HUES64 (cell line): ENCODE measurements around the gene KCNA10.

Experiments used
- H3K27ac ChIP-seq: 2 replicates; pipeline ENCODE4 v1.7.0; 2013; ENCODE audit warnings: low read depth, low read length, inconsistent platforms
- H3K27me3 ChIP-seq: 2 replicates; pipeline ENCODE4 v1.6.1; 2013; ENCODE audit warnings: mild to moderate bottlenecking, low read length; ENCODE audit not compliant: insufficient read depth
- H3K36me3 ChIP-seq: 2 replicates; pipeline ENCODE4 v1.6.1; 2013; ENCODE audit warnings: mild to moderate bottlenecking, low read length; ENCODE audit not compliant: insufficient read depth
- H3K4me1 ChIP-seq: 2 replicates; pipeline ENCODE4 v1.6.1; 2013; ENCODE audit warnings: mild to moderate bottlenecking, low read length, moderate library complexity; ENCODE audit not compliant: insufficient read depth
- H3K4me3 ChIP-seq: 2 replicates; pipeline ENCODE4 v1.5.1; 2013; ENCODE audit warnings: mild to moderate bottlenecking, low read length, moderate library complexity
- H3K9ac ChIP-seq: 2 replicates; pipeline ENCODE4 v1.6.1; 2013; ENCODE audit warnings: mild to moderate bottlenecking, low read depth, low read length
- H3K9me3 ChIP-seq: 2 replicates; pipeline ENCODE4 v1.6.1; 2013; ENCODE audit warnings: low read depth, low read length; ENCODE audit not compliant: insufficient read depth
- WGBS: fragments of 150-250, 120-280 bp; methylation state at CpG from one replicate; pipeline ENCODE4 v1.1.7; 2013; ENCODE audit warnings: missing lambda C conversion rate; 5-methylcytosine and 5-hydroxymethylcytosine counted together

KCNA10 gene

DNA sequence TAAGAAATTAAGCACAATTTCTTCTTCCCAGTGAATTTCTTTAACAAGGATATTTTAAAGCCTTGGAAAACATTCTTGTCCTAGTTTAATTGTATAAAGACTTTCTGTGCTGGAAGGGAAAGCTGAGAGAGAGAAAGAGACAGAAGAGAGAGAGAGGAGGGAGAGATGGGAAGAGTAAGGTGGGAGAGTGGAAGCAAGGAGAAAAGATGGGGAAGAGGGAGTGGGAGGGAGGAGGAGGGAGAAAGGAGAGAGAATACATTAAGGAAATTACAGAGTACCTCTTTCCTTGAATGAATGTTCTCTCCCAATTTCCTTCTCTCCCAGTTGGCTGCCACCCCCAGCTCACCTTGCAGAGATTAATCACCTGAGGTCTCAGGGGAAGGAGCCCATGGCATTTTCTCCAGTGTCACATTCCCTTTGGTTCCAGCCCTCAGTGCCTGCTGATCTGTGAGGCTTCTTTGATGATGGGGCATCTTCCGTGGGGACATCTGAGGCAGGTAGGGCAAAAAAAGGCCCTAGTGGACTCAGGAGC, 32.4 kb upstream of the KCNA10 start:
- WGBS = 88% methylated on average over 1 of the region's 1 CpG
- Histone ChIP-seq H3K27ac (no peak overlapping the region), H3K4me1 (peaks cover 5% of the 10 kb centered on the region), H3K9me3 (no peaks in the 10 kb centered on the region), H3K9ac (no peak overlapping the region), H3K27me3 (peaks cover 56% of the 10 kb centered on the region), H3K4me3 (no peak overlapping the region), H3K36me3 (no peaks in the 10 kb centered on the region)

DNA sequence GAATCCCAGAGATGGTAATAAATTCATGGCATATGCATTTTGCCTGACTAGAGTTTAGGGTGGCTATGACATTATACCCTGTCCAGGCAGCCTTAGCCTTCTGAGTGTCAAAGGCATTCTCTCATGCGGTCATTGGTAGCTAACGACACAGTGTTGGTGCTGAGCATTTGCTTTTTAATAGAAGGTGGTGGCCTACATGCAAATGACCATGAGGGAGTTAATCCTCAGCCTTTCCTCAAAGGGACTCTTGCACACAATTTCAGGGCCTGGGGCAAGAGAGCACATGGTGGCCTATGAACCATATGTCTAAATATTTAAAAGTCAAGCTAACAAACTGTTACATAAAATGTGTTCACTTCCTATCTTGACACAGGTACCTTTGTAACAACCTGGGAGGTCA, 30.9 kb upstream of the KCNA10 start:
- H3K27ac ChIP-seq = no peak overlapping the region
- no peak overlapping the region for H3K4me3 ChIP-seq
- no peak overlapping the region for H3K9ac ChIP-seq
- 68% methylated on average over 2 of the region's 2 CpGs for WGBS
- peaks cover 40% of the 10 kb centered on the region for H3K27me3 ChIP-seq
- H3K4me1 ChIP-seq = no peaks in the 10 kb centered on the region
- no peaks in the 10 kb centered on the region for H3K36me3 ChIP-seq
- H3K9me3 ChIP-seq = no peaks in the 10 kb centered on the region

GRCh38 chr1:110548381-110548780, 29.4 kb upstream of the KCNA10 start:
- Histone ChIP-seq H3K4me1 (no peaks in the 10 kb centered on the region), H3K27ac (no peak overlapping the region), H3K36me3 (no peaks in the 10 kb centered on the region), H3K4me3 (no peak overlapping the region), H3K9ac (no peak overlapping the region), H3K9me3 (no peaks in the 10 kb centered on the region), H3K27me3 (peaks cover 35% of the 10 kb centered on the region)
- WGBS = 49% methylated on average over 4 of the region's 4 CpGs

GRCh38 chr1:110547017-110547416, 28.0 kb upstream of the KCNA10 start:
- Histone ChIP-seq H3K4me1 (no peaks in the 10 kb centered on the region), H3K27me3 (peaks cover 22% of the 10 kb centered on the region), H3K36me3 (no peaks in the 10 kb centered on the region), H3K9ac (no peak overlapping the region), H3K27ac (no peak overlapping the region), H3K4me3 (no peak overlapping the region), H3K9me3 (no peaks in the 10 kb centered on the region)
- 63% methylated on average over 2 of the region's 2 CpGs for WGBS

DNA sequence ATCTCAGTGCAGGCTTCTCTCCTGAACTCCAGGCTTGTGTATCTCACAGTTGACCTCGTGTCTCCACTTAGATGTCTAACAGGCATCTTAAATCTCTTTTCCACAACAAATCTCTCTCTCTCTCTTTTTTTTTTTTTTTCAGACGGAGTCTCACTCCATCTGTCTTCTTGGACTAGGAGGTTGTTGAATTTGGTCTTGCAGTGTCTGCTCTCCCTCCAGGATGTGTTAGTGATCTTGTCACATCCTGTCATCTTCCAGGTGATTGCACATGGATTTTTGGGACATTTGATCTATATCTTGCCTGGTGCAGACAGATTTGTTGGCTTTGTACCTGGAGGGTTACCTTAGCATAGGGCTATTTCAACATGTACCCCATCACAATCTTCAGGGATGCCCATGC, 26.5 kb upstream of the KCNA10 start:
- Histone ChIP-seq H3K27me3 (peaks cover 11% of the 10 kb centered on the region; the same call in 1 of the 2 replicates), H3K27ac (no peak overlapping the region)
- WGBS = 92% methylated on average over 2 of the region's 2 CpGs

DNA sequence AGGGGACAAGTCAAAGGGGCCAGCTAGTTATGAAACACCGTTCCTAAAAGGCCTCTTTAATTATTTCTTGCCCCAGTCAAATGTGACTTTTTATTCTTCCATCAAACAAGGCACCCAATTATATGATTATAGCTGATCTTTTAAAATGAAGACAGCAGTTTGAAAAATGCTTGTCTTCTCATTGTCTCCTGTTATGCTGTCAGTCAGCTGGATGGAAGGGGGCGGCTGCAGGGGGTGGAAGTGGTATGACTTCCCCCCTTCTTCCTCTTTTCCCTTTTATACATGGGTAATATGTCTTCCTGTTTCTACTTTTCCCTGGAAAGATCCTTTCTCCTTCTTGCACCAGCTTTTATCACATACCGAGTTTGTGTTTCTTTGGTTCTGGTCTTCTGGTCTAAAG, 25.8 kb upstream of the KCNA10 start:
- Histone ChIP-seq H3K9me3 (no peaks in the 10 kb centered on the region), H3K27ac (no peak overlapping the region), H3K36me3 (no peaks in the 10 kb centered on the region), H3K4me1 (no peaks in the 10 kb centered on the region), H3K27me3 (peaks cover 11% of the 10 kb centered on the region; the same call in 1 of the 2 replicates), H3K4me3 (no peak overlapping the region), H3K9ac (no peak overlapping the region)
- WGBS = 77% methylated on average over 2 of the region's 3 CpGs

More for the DNA sequence above, 26.5 kb upstream of the KCNA10 start:
- Histone ChIP-seq H3K9ac (no peak overlapping the region), H3K36me3 (no peaks in the 10 kb centered on the region), H3K4me1 (no peaks in the 10 kb centered on the region), H3K4me3 (no peak overlapping the region), H3K9me3 (no peaks in the 10 kb centered on the region)

DNA sequence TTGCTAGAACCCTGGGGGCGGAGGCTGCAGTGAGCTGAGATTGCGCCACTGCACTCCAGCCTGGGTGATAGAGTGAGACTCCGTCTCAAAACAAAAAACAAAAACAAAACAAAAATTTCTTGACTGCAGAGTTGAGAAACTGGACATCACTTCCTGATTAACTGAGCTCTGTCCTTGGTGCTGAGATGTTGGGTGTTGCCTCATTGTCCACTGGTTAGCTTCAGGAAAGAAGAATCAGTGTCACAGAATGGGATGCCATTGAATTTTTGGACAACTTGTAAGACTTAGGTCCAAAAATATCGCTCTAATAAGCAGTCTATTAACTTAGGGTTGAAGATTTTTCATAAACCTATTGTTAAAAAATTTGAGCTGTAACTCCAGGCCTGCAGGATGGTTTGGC, 23.8 kb upstream of the KCNA10 start:
- no peak overlapping the region for H3K9ac ChIP-seq
- no peaks in the 10 kb centered on the region for H3K36me3 ChIP-seq
- no peaks in the 10 kb centered on the region for H3K9me3 ChIP-seq
- H3K4me1 ChIP-seq = no peaks in the 10 kb centered on the region
- no peak overlapping the region for H3K27ac ChIP-seq
- WGBS = 83% methylated on average over 3 of the region's 4 CpGs
- H3K4me3 ChIP-seq = no peak overlapping the region
- H3K27me3 ChIP-seq = peaks cover 11% of the 10 kb centered on the region; the same call in 1 of the 2 replicates

DNA sequence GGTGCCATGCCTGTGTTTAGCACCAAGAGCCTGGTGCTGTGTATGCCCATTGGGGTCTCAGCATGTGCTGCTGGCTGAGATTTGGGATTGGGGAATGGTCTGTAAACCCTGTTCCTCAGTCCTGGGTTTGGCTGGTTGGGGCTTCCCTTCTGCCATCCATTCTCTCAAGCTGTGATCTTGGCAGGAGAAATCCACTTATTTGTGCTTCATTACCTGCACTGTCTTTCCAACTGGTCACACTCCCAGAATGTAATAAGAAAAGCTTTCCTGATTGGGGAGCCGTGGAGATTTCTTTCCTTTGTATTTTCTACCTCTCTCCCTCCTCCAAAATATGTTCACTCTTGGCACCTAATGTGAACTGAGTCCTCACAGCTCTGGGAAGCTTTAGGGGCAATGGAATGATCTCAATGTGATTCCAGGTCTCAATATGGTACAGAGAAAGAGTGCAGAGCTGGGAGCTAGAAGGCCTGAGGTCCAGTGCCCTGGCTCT, 23.0 kb upstream of the KCNA10 start:
- no peaks in the 10 kb centered on the region for H3K9me3 ChIP-seq
- 79% methylated on average over 1 of the region's 1 CpG for WGBS
- no peak overlapping the region for H3K9ac ChIP-seq
- H3K27me3 ChIP-seq = peaks cover 11% of the 10 kb centered on the region; the same call in 1 of the 2 replicates
- no peak overlapping the region for H3K27ac ChIP-seq
- H3K4me1 ChIP-seq = no peaks in the 10 kb centered on the region
- H3K4me3 ChIP-seq = no peak overlapping the region
- H3K36me3 ChIP-seq = no peaks in the 10 kb centered on the region

DNA sequence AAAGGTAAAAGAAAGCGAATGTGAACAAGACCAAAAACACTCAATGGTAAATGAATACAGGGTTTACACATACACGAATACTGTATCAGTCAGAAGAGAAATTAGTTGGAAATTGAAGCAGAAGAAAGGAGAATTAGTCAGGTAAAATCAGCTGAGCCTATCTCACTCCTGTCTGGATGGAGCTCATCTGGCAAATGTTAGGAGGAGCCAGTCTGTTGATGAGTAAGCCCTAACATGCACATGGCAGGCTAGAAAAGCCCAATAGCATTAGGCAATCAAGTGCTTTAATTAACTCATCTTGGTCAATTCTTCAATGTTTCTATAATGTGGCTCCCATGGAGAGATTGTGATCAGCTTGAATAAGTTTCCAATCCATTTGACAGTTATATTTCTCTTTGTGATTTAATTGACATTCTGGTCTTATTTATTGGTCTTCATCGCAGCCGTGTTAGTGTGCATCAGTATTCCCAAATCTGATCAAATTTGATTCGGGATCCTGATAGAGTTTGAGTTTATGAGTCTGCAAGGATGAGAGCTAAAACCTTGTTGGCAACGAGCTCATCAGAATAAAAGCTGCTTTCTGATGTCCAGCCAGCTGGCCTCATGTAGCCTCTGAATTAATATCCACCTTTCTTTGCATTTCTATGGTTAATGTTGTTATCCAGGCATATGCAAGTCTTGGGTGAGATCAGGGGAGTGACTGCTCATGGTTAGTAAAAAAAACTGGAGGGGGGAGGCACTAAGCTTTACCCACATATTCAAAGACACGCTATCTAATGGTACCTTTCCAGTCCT, 22.1 kb upstream of the KCNA10 start:
- Histone ChIP-seq H3K27me3 (peaks cover 11% of the 10 kb centered on the region; the same call in 1 of the 2 replicates), H3K9ac (no peak overlapping the region), H3K36me3 (no peaks in the 10 kb centered on the region), H3K4me3 (no peak overlapping the region), H3K27ac (no peak overlapping the region), H3K4me1 (no peaks in the 10 kb centered on the region), H3K9me3 (no peaks in the 10 kb centered on the region)
- WGBS = 82% methylated on average over 7 of the region's 7 CpGs

DNA sequence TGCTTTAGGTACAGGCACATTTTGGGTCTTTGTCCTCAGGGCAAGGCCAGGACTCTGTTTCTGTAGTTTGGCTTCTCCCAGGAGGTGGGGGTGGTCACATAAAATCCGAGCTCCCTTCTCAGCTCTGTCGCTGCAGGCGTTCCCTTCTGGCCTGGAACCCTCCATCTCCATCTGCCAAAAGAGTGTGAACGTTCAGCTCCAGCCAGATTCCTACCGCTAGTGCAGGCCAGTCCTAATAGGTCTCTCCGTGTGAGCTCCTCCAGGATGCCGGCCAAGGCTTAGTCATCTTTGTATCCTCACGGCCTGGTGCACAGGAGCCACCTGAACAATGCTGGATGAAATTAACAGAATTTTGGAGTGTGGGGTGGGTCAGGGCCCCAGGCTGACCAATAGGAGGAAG, 19.9 kb upstream of the KCNA10 start:
- no peak overlapping the region for H3K9ac ChIP-seq
- H3K36me3 ChIP-seq = no peaks in the 10 kb centered on the region
- 0 out of 2 replicates have a peak, but pooled peaks cover 10% of the 10 kb centered on the region for H3K27me3 ChIP-seq
- no peaks in the 10 kb centered on the region for H3K4me1 ChIP-seq
- H3K27ac ChIP-seq = no peak overlapping the region
- H3K9me3 ChIP-seq = no peaks in the 10 kb centered on the region
- 87% methylated on average over 8 of the region's 8 CpGs for WGBS
- H3K4me3 ChIP-seq = no peak overlapping the region

DNA sequence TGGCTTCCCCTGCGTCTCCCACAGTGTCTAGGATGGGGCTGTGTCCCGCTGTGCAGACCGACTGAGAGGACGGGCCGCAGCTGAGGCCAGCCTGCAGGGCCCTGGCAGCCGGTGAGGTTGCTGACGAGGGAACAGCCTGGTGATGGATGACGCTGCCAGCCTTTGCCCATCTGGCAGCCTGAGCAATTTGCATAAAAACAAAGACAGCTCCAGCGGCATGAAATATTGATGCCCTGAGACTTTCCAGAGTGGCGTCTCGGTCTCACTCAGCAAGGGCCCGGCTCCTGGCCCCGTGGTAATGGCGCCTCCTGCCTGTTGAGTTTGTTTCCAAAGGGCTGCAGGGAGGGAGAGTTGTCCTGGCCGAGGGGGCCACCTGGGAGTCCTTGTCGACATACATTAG, 19.1 kb upstream of the KCNA10 start:
- 83% methylated on average over 16 of the region's 16 CpGs for WGBS
- no peak overlapping the region for H3K27ac ChIP-seq
- no peak overlapping the region for H3K9ac ChIP-seq
- no peaks in the 10 kb centered on the region for H3K36me3 ChIP-seq
- no peaks in the 10 kb centered on the region for H3K9me3 ChIP-seq
- 0 out of 2 replicates have a peak, but pooled peaks cover 4% of the 10 kb centered on the region for H3K27me3 ChIP-seq
- H3K4me3 ChIP-seq = no peak overlapping the region
- no peaks in the 10 kb centered on the region for H3K4me1 ChIP-seq
